Inflammatory macrophage treated with lipopolysaccharide for 1 hour (primary cell): ENCODE data around the gene SH2D7.

Source experiments
- DNase-seq, 2 donors: peaks; one replicate each; pipeline ENCODE4 v3.0.0-alpha.2; 2020 to 2022

The SH2D7 gene

DNA sequence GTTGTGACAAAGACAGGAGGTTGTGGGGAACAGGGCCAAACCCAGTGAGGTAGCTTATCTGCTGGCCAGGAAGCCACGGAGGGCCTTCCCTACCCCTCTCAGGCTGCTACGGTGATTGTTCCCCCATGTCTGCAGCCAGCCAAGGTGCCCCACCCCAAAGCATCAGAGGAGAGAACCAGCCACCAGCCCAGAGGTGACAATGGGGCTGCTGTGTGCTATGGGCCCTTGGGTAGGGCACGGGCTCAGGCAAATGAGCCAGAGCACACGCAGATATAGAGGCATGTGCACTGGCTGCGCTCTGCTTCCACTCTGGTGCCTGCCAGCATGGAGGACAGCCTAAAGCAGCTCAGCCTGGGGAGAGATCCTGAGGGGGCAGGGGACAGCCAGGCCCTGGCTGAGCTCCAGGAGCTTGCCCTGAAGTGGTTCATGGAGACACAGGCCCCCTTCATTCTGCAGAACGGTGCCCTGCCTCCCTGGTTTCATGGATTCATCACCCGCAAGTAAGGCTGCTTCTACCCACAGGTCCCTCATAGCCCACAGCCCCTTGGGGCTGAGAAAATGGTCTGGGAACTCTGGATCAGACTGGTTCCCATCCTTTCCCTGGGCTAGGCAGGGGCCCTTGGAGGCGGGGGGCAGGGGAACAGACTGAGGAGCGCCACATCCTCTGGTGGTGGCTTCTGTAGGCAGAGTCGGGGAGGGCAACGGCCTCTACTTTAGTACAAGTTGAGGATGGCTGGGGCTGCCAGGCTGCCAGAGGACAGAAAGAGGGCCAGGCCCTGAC lies at the start of gene SH2D7:
SH2D7 (plus strand) TSS at position 301 of the 781 bp plus-strand sequence; CDS start at position 325, 24 bp downstream.
- DNase-seq, result no peak

- DNase-seq, result peak; percentile 64 to 79
Measured at GRCh38 chr15:78044407-78045155, 47.8 kb upstream of the SH2D7 start.

- DNase-seq, result no peak
Measured at GRCh38 chr15:78045189-78045588, 47.2 kb upstream of the SH2D7 start.

DNA sequence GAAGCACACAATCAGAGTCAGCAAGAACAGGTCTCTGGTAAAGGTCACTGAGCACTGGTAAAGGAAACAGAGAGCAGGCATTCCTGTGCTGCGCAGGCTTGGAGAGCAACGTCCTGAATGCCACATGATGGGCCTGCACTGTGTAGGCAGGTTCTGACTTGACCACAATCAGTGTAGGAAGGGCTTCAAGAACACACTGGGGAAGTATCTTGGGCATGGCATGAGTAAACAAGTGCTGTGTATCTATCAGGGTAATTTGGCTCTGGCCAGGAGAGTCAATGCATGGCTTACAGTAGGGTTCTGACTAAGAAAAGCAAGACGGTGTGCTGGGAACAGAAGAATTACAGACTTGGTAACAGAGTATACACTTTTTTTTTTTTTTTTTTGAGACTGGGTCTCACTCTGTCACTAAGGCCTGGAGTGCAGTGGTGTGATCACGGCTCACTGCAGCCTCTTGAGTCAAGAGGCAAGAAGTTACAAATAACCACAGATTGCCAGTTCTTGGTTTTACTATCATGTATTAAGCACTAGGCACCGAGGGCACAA lies 45.5 kb upstream of the SH2D7 start:
- DNase-seq, result peak; percentile 73 to 92

- DNase-seq, result peak; percentile 79 to 88
Measured at GRCh38 chr15:78047761-78048627, 44.4 kb upstream of the SH2D7 start.

- peak in 1 of 2 donors; percentile 77 for DNase-seq
Measured at GRCh38 chr15:78048628-78048920, 43.8 kb upstream of the SH2D7 start.

GRCh38 chr15:78049691-78050440 lies 42.5 kb upstream of the SH2D7 start:
- DNase-seq, result peak; percentile 83 to 91

DNA sequence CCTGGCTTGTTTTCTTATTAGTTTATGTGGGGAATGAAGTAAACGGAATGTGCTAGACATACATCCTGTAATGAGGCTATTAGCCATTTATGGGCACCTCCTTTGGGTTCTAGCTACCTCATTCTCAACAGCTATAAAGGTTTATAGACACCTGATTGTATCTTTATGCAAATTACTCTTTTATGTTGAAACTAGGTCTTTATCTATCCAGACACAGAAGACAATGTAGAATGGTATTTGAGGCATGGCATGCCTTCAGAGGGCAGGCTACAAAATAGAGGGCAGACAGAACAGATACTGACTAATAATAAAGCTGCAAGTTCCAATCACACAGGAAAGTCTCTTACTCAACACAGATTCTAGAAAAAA lies 41.9 kb upstream of the SH2D7 start:
- DNase-seq, result no peak

DNA sequence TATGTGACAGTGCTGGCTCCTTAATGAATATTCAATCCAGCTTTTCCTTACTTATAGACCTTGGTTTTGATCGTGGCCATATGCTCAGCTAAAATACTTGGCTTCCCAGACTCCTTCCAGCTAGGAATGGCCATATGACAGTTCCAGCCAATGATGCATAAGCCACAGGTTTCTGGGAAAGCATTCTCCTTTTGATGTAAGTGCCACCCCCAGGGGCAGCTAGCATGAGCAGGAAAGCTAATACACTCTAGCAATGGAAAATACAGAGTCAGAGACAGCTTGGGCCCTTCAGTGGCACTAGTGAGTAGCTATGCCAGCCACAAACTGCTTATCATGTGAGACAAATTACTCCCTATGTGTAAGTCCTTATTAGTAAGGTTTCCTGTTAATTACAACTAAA lies 41.5 kb upstream of the SH2D7 start:
- no peak for DNase-seq

DNA sequence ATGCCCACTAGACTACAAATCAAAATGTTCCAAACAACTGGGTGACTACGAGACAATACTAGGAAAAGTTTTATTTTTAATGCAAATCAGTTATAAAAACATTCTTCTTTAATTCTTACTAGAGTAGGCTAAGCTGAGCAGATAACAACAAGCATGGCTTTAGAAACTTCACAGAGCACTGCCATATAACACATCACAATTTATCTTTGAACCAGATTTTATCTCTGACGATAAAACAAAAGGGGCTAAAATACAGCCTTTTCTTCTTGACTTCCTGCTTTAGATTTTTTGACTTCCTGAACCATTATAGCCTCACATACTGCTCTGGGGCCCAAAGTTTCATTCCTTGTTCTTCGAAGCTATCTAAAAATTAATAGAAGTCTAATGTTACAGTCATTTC lies 40.8 kb upstream of the SH2D7 start:
- no peak for DNase-seq

DNA sequence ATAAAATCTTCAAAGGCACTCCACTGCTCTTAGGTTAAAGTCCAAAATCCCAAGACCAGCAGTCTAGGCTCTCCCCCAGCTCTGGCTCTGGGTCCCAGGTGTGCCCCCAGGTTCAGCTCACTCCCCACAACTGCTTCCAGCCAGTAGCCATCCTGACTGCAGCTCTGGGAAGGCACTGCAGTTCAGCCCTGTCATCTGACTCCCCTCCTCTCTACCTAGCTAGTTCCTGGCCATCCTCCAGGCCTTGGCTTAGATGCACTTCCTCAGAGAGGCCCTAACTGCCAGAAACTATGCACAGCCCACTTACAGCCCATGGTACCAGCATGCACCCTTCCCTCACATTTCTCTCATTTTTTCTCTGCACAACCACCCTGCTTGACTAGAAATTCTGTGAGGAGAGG lies 40.4 kb upstream of the SH2D7 start:
- DNase-seq, result no peak

DNA sequence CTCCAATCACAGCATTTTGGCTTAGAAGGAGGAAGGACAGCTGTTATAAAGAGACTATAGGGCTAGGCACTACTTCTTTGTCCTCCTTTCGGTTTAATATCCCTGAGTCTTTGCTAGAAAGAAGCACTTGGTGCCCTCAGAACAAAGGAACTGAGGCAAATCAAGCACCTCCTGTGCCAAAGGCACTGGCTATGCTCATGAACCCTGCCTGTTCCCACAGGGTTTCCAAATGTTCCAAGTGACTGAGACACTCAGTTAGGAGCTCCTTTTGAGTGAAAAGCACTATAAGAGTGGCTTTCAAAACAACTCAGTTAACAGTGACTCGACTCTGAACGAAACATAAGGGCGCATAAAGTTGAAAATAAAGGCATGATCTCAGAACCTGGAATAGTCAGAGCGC lies 39.8 kb upstream of the SH2D7 start:
- no peak for DNase-seq

DNA sequence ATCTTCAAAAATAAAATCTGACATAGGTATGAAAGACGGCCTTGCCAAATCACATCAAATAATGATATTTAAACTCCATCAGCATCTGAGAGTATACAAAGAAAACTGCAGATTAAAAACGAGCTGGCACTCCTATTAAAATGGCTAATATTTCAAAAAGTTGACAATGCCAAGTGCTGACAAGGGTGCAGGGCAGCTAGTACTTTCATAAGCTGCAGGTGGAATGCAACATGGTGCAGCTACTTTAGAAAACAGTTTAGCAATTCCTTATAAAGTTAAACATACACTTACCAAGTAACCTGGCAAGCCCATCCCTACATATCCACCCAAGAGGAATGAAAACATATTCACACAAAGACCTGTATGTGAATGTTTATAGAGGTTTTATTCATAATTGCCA lies 37.8 kb upstream of the SH2D7 start:
- no peak for DNase-seq

- DNase-seq, result no peak
Measured at GRCh38 chr15:78054966-78055365, 37.4 kb upstream of the SH2D7 start.

GRCh38 chr15:78055919-78056713 lies 36.2 kb upstream of the SH2D7 start:
- DNase-seq, result no peak

- no peak for DNase-seq
Measured at GRCh38 chr15:78056714-78057269, 35.6 kb upstream of the SH2D7 start.

- no peak for DNase-seq
Measured at GRCh38 chr15:78057803-78058202, 34.6 kb upstream of the SH2D7 start.

- no peak for DNase-seq
Measured at GRCh38 chr15:78058401-78058935, 33.9 kb upstream of the SH2D7 start.

- peak; percentile 59 to 87 for DNase-seq
Measured at GRCh38 chr15:78059110-78059839, 33.1 kb upstream of the SH2D7 start.

DNA sequence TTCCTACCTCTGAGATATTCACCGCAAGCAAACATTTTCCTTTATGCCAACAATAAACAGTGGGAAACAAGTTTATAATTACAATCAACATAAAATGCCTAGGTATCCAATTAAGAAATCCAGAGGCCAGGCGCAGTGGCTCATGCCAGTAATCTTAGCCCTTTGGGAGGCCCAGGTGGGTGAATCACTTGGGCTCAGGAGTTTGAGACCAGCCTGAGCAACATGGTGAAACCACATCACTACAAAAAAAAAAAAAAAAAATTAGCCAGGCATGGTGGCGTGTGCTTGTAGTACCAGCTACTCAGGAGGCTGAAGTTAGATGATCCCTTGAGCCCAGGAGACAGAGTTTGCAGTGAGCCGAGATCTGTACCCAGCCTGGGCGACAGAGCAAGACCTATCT lies 32.1 kb upstream of the SH2D7 start:
- DNase-seq, result no peak
